Rectal smooth muscle tissue (tissue), 1 donor: ENCODE measurements around the gene MICAL3.
A peak's percentile ranks its signal among the peaks of the same experiment; 100 is the strongest.

Experiments used
- H3K27ac ChIP-seq: one replicate; pipeline ENCODE4 v1.7.0; 2013; ENCODE audit warnings: low read depth, low read length, inconsistent platforms
- H3K27me3 ChIP-seq: one replicate; pipeline ENCODE4 v1.7.0; 2013; ENCODE audit warnings: low read length; ENCODE audit not compliant: control insufficient read depth, insufficient read depth
- H3K36me3 ChIP-seq: one replicate; pipeline ENCODE4 v1.7.0; 2013; ENCODE audit warnings: low read length; ENCODE audit not compliant: control insufficient read depth, insufficient read depth
- H3K4me1 ChIP-seq: one replicate; pipeline ENCODE4 v1.7.0; 2013; ENCODE audit warnings: low read length; ENCODE audit not compliant: control insufficient read depth, insufficient read depth
- H3K4me3 ChIP-seq: one replicate; pipeline ENCODE4 v1.7.0; 2013; ENCODE audit warnings: low read length
- H3K9ac ChIP-seq: one replicate; pipeline ENCODE4 v1.7.0; 2013; ENCODE audit warnings: low read length

MICAL3 gene

GRCh38 chr22:17957204-17957603 is 67.2 kb downstream of the MICAL3 start:
- H3K27ac ChIP-seq = no peak overlapping the region
- no peak overlapping the region for H3K9ac ChIP-seq

GRCh38 chr22:17956630-17957029 is 67.7 kb downstream of the MICAL3 start:
- Histone ChIP-seq H3K36me3 (no peaks in the 10 kb centered on the region), H3K27ac (no peak overlapping the region), H3K9ac (no peak overlapping the region), H3K4me3 (no peak overlapping the region), H3K27me3 (no peaks in the 10 kb centered on the region), H3K4me1 (peaks cover 16% of the 10 kb centered on the region)

More at GRCh38 chr22:17957204-17957603, 67.2 kb downstream of the MICAL3 start:
- H3K4me1 ChIP-seq = peaks cover 16% of the 10 kb centered on the region
- no peaks in the 10 kb centered on the region for H3K27me3 ChIP-seq
- H3K4me3 ChIP-seq = no peak overlapping the region
- no peaks in the 10 kb centered on the region for H3K36me3 ChIP-seq

- Histone ChIP-seq H3K27me3 (no peaks in the 10 kb centered on the region), H3K4me1 (peaks cover 20% of the 10 kb centered on the region), H3K9ac (no peak overlapping the region), H3K4me3 (no peak overlapping the region), H3K27ac (no peak overlapping the region), H3K36me3 (no peaks in the 10 kb centered on the region)
These were observed 68.6 kb downstream of the MICAL3 start for GRCh38 chr22:17955590-17956379.

GRCh38 chr22:17954860-17955587 is 69.3 kb downstream of the MICAL3 start:
- no peak overlapping the region for H3K4me3 ChIP-seq
- no peak overlapping the region for H3K9ac ChIP-seq

GRCh38 chr22:17954200-17954859 is 70.0 kb downstream of the MICAL3 start:
- no peak overlapping the region for H3K9ac ChIP-seq
- H3K27me3 ChIP-seq = no peaks in the 10 kb centered on the region
- H3K36me3 ChIP-seq = no peaks in the 10 kb centered on the region
- no peak overlapping the region for H3K4me3 ChIP-seq
- no peak overlapping the region for H3K27ac ChIP-seq
- H3K4me1 ChIP-seq = peaks cover 24% of the 10 kb centered on the region

More at GRCh38 chr22:17954860-17955587, 69.3 kb downstream of the MICAL3 start:
- H3K36me3 ChIP-seq = no peaks in the 10 kb centered on the region
- no peaks in the 10 kb centered on the region for H3K27me3 ChIP-seq
- no peak overlapping the region for H3K27ac ChIP-seq
- H3K4me1 ChIP-seq = peaks cover 24% of the 10 kb centered on the region

GRCh38 chr22:17953147-17953546 is 71.2 kb downstream of the MICAL3 start:
- Histone ChIP-seq H3K36me3 (no peaks in the 10 kb centered on the region), H3K9ac (no peak overlapping the region), H3K27ac (no peak overlapping the region), H3K4me1 (peaks cover 20% of the 10 kb centered on the region), H3K27me3 (no peaks in the 10 kb centered on the region), H3K4me3 (no peak overlapping the region)

DNA sequence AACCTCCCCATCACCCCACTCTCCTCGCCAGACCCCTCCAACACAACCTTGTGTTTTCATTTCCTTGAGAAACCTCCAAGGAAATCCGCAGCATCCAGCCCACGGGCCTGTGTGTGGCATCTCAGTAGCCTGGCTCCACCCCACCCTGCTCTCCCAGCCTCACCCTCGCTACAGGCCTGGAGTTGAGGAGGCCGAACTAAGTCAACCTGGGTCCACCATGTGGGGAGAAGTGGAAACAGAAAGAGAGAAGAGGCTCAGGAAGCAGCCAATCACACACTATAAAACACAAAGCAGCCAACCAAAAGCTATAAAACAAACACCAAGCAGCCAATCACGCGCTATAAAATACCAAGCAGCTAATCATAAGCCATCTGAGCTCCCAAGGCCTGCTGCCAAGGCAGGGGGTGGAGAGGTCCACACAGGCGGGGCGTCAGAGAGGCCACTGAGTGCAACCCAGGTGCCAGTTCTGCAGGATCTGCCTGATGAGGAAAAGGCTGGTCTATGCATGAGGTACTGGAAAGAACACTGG is 72.0 kb downstream of the MICAL3 start:
- Histone ChIP-seq H3K4me3 (no peak overlapping the region), H3K27ac (no peak overlapping the region), H3K27me3 (no peaks in the 10 kb centered on the region), H3K4me1 (peaks cover 18% of the 10 kb centered on the region), H3K36me3 (no peaks in the 10 kb centered on the region), H3K9ac (no peak overlapping the region)

DNA sequence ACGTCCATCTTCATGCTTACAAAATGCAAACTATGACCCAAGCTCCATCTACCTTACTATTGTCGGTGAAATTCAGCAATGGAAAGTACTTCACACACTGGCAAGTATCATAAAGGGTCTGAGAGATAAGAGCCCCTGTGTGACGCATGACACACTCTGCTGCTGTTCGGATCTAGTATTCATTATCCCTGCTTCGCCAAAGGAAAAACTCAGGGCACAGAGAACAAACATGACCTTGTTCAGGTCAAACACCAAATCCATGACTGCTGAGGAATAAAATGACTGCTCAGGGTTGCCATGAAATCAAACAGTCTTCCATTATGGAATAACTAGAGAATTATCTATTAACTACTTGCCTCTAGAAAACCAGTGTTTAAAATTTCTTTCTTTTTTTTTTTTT is 73.0 kb downstream of the MICAL3 start:
- Histone ChIP-seq H3K4me3 (no peak overlapping the region), H3K36me3 (no peaks in the 10 kb centered on the region), H3K4me1 (peaks cover 18% of the 10 kb centered on the region), H3K27ac (no peak overlapping the region), H3K27me3 (no peaks in the 10 kb centered on the region), H3K9ac (no peak overlapping the region)

- no peak overlapping the region for H3K9ac ChIP-seq
- H3K27me3 ChIP-seq = no peaks in the 10 kb centered on the region
- no peaks in the 10 kb centered on the region for H3K36me3 ChIP-seq
- no peak overlapping the region for H3K4me3 ChIP-seq
- peaks cover 18% of the 10 kb centered on the region for H3K4me1 ChIP-seq
- peak overlapping the region; percentile 5 for H3K27ac ChIP-seq
These were observed 73.6 kb downstream of the MICAL3 start for GRCh38 chr22:17950651-17951214.

- Histone ChIP-seq H3K9ac (no peak overlapping the region), H3K4me1 (peaks cover 19% of the 10 kb centered on the region), H3K27ac (no peak overlapping the region), H3K4me3 (no peak overlapping the region), H3K36me3 (no peaks in the 10 kb centered on the region), H3K27me3 (no peaks in the 10 kb centered on the region)
These were observed 74.5 kb downstream of the MICAL3 start for GRCh38 chr22:17949642-17950473.

DNA sequence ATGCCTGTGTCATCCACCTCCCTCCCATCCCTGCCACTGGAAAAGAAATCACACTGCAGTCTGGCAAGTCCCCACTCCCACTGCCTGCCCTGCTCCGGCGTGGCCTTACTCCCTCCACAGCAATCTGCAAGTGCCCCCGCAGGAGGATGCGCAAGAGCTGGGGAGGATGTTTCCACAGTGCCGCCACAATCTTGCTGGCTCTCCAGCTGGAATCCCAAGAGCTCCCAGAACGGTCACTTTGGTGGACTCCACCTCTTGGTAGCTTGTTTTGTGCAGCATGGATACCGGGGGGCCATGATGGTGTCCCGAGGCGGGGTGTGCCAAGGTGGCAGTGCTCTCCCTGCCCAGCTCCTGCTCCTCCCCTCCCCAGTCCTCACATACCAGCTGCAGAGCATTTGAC is 76.3 kb downstream of the MICAL3 start:
- no peaks in the 10 kb centered on the region for H3K27me3 ChIP-seq
- H3K36me3 ChIP-seq = no peaks in the 10 kb centered on the region
- peaks cover 33% of the 10 kb centered on the region for H3K4me1 ChIP-seq
- no peak overlapping the region for H3K9ac ChIP-seq
- no peak overlapping the region for H3K4me3 ChIP-seq
- H3K27ac ChIP-seq = no peak overlapping the region
